CD4-positive, alpha-beta memory T cell (primary cell): ENCODE results near the gene DAO. TPM values are rescaled to one million over a fixed set of nuclear protein-coding genes. Genes with fewer than 3 reads are reported as not detected.

Source experiments
- CTCF ChIA-PET: fragments of 350-600 bp; sonication (Branson Sonifier 250); formaldehyde crosslinking; loops from one replicate; lab custom pipeline; 2021; ENCODE audit warnings: inconsistent platforms; ENCODE audit not compliant: partially characterized antibody; lab: Charles Lee
- POLR2A ChIA-PET: fragments of 350-600 bp; sonication (Branson Sonifier 250); formaldehyde crosslinking; loops from one replicate; lab custom pipeline; 2021; ENCODE audit not compliant: partially characterized antibody; lab: Charles Lee
- DNase-seq, 5 donors: peaks; one replicate each; pipeline versions ENCODE4 v3.0.0 to v3.0.0-alpha.2; 2020 to 2022; ENCODE audit warnings: mixed read lengths in 1 of 5
- H3K27ac ChIP-seq: one replicate; pipeline ENCODE4 v1.7.0; 2013; ENCODE audit warnings: low read depth, low read length
- H3K27me3 ChIP-seq: 2 replicates; pipeline ENCODE4 v1.7.0; 2013; ENCODE audit warnings: mild to moderate bottlenecking, low read length, moderate library complexity; ENCODE audit not compliant: insufficient read depth
- H3K36me3 ChIP-seq: 2 replicates; pipeline ENCODE4 v1.7.0; 2013; ENCODE audit warnings: mild to moderate bottlenecking, low read length, moderate library complexity; ENCODE audit not compliant: insufficient read depth
- H3K4me1 ChIP-seq: 2 replicates; pipeline ENCODE4 v1.7.0; 2013; ENCODE audit warnings: mild to moderate bottlenecking, low read length, moderate library complexity; ENCODE audit not compliant: insufficient read depth
- H3K4me3 ChIP-seq, 2 donors: one replicate each; pipeline ENCODE4 v1.7.0; 2013; ENCODE audit warnings: low read length in 2 of 2, mild to moderate bottlenecking in 1 of 2
- H3K9me3 ChIP-seq, 2 donors: one replicate each; pipeline ENCODE4 v1.7.0; 2013; ENCODE audit warnings: low read length in 2 of 2, control low read depth in 1 of 2; ENCODE audit not compliant: control insufficient read depth in 1 of 2
- H3K27ac Mint-ChIP-seq, 7 donors: one replicate each; pipeline ENCODE4 v1.8.0; 2020 to 2021; ENCODE audit warnings: mixed read lengths in 7 of 7, mild to moderate bottlenecking in 6 of 7, inconsistent platforms in 3 of 7, moderate library complexity in 3 of 7
- H3K27me3 Mint-ChIP-seq, 2 donors: one replicate each; pipeline ENCODE4 v1.8.0; 2020 to 2021; ENCODE audit warnings: mixed read lengths in 2 of 2
- H3K36me3 Mint-ChIP-seq, 2 donors: one replicate each; pipeline ENCODE4 v1.8.0; 2020 to 2021; ENCODE audit warnings: mixed read lengths in 2 of 2, inconsistent platforms in 1 of 2, mild to moderate bottlenecking in 1 of 2
- H3K4me1 Mint-ChIP-seq, 4 donors: one replicate each; pipeline ENCODE4 v1.8.0; 2020 to 2021; ENCODE audit warnings: mixed read lengths in 4 of 4, mild to moderate bottlenecking in 1 of 4
- H3K4me3 Mint-ChIP-seq, 8 donors: one replicate each; pipeline ENCODE4 v1.8.0; 2020 to 2021; ENCODE audit warnings: mixed read lengths in 8 of 8, mild to moderate bottlenecking in 7 of 8, moderate library complexity in 6 of 8, inconsistent platforms in 3 of 8
- H3K9me3 Mint-ChIP-seq, 8 donors: one replicate each; pipeline ENCODE4 v1.8.0; 2020 to 2021; ENCODE audit warnings: mixed read lengths in 8 of 8, mild to moderate bottlenecking in 5 of 8, inconsistent platforms in 3 of 8, moderate library complexity in 1 of 8
- intact Hi-C: fragments of 100-400 bp; cut with micrococcal nuclease; formaldehyde crosslinking; loops from one replicate; pipeline ENCODE4 v1.15.1; 2023
- polyA plus RNA-seq, 2 donors: library from polyadenylated mRNA; unstranded; fragments of 300-500 nt; fragmentation: Illumina TruSeq; gene quantifications; one replicate each; pipeline ENCODE4 v1.2.3, GENCODE V29; 2021
- total RNA-seq, 2 experiments: library from RNA; stranded (reverse); gene quantifications; one replicate each; pipeline ENCODE4 v1.2.3, GENCODE V29; 2021

Gene DAO
- total and polyA plus RNA-seq, 4 experiments from 2014 or later = not detected

GRCh38 chr12:108855284-108856169, 24.4 kb upstream of the DAO start:
- H3K27me3 ChIP-seq = no peaks in the 10 kb centered on the region
- H3K27me3 Mint-ChIP-seq = no peaks in the 10 kb centered on the region
- H3K27ac ChIP-seq = peak overlapping the region; percentile 67
- peaks cover 30 to 45% (median 38%) of the 10 kb centered on the region in 4 donors for H3K4me1 Mint-ChIP-seq
- H3K36me3 Mint-ChIP-seq = peaks cover 0 to 23% of the 10 kb centered on the region in 2 donors
- CTCF ChIA-PET = no interaction called here
- no peak for DNase-seq
- H3K4me3 Mint-ChIP-seq = peak overlapping the region in 7 of 8 donors; percentile 55 to 98 (median 94)
- no peaks in the 10 kb centered on the region for H3K9me3 ChIP-seq
- peak overlapping the region; percentile 70 to 96 (median 85) for H3K27ac Mint-ChIP-seq
- no peaks in the 10 kb centered on the region for H3K36me3 ChIP-seq
- peaks cover 28% of the 10 kb centered on the region for H3K4me1 ChIP-seq
- no peaks in the 10 kb centered on the region for H3K9me3 Mint-ChIP-seq
- POLR2A ChIA-PET = no interaction called here
- peak overlapping the region in 1 of 2 donors; percentile 54 for H3K4me3 ChIP-seq
- intact Hi-C loops = loop anchor here (2.0 to 10.0 kb wide), 9 partner anchors 48 to 1491 kb away; partner anchors contain the start of genes FICD, KCTD10, MMAB and MVK

GRCh38 chr12:108856170-108856427, 23.8 kb upstream of the DAO start:
- peaks cover 0 to 23% of the 10 kb centered on the region in 2 donors for H3K36me3 Mint-ChIP-seq
- peaks cover 30 to 45% (median 38%) of the 10 kb centered on the region in 4 donors for H3K4me1 Mint-ChIP-seq
- no peaks in the 10 kb centered on the region for H3K9me3 Mint-ChIP-seq
- peak overlapping the region; percentile 67 for H3K27ac ChIP-seq
- H3K4me3 Mint-ChIP-seq = peak overlapping the region; percentile 93 to 98 (median 96)
- no peak for DNase-seq
- intact Hi-C loops = loop anchor here (2.0 to 10.0 kb wide), 9 partner anchors 49 to 1491 kb away; partner anchors contain the start of genes FICD, KCTD10, MMAB and MVK
- H3K27ac Mint-ChIP-seq = peak overlapping the region; percentile 83 to 99 (median 96)
- H3K9me3 ChIP-seq = no peaks in the 10 kb centered on the region
- H3K27me3 ChIP-seq = no peaks in the 10 kb centered on the region
- ChIA-PET POLR2A (no interaction called here), CTCF (no interaction called here)
- H3K4me1 ChIP-seq = peaks cover 28% of the 10 kb centered on the region
- no peaks in the 10 kb centered on the region for H3K36me3 ChIP-seq
- no peaks in the 10 kb centered on the region for H3K27me3 Mint-ChIP-seq
- peak overlapping the region; percentile 54 to 74 for H3K4me3 ChIP-seq

- peaks cover 30 to 45% (median 38%) of the 10 kb centered on the region in 4 donors for H3K4me1 Mint-ChIP-seq
- Histone ChIP-seq H3K9me3 (no peaks in the 10 kb centered on the region), H3K4me1 (peaks cover 30% of the 10 kb centered on the region), H3K27me3 (no peaks in the 10 kb centered on the region), H3K27ac (peak overlapping the region; percentile 67), H3K4me3 (peak overlapping the region; percentile 54 to 74), H3K36me3 (no peaks in the 10 kb centered on the region)
- H3K4me3 Mint-ChIP-seq = peak overlapping the region; percentile 93 to 98 (median 96)
- peak; percentile 52 to 87 (median 59) for DNase-seq
- H3K27ac Mint-ChIP-seq = peak overlapping the region; percentile 83 to 99 (median 96)
- H3K9me3 Mint-ChIP-seq = no peaks in the 10 kb centered on the region
- ChIA-PET POLR2A (interaction anchor here (0.9 to 3.3 kb wide), 14 partner anchors 8 to 299 kb away, joined by 3 to 41 read pairs (median 4); partner anchors contain the start of genes ISCU, SART3, SELPLG and USP30), CTCF (interaction anchor here (1.9 kb wide), 1 partner anchor 18 kb away, joined by 6 read pairs; no protein-coding TSS in a partner anchor)
- peaks cover 0 to 18% of the 10 kb centered on the region in 2 donors for H3K36me3 Mint-ChIP-seq
- H3K27me3 Mint-ChIP-seq = no peaks in the 10 kb centered on the region
- intact Hi-C loops = loop anchor here (1.0 to 10.0 kb wide), 13 partner anchors 18 to 1492 kb away; partner anchors contain the start of genes ALKBH2, CORO1C, FICD and ISCU
Measured at GRCh38 chr12:108856428-108857157, 23.3 kb upstream of the DAO start.

GRCh38 chr12:108857158-108857407, 22.8 kb upstream of the DAO start:
- Mint-ChIP-seq H3K9me3 (no peaks in the 10 kb centered on the region), H3K27ac (peak overlapping the region; percentile 83 to 99 (median 96)), H3K36me3 (peaks cover 0 to 14% of the 10 kb centered on the region in 2 donors), H3K4me1 (peaks cover 30 to 45% (median 38%) of the 10 kb centered on the region in 4 donors), H3K27me3 (no peaks in the 10 kb centered on the region), H3K4me3 (peak overlapping the region; percentile 93 to 98 (median 96))
- Histone ChIP-seq H3K4me1 (peaks cover 35% of the 10 kb centered on the region), H3K27me3 (no peaks in the 10 kb centered on the region), H3K27ac (peak overlapping the region; percentile 67), H3K36me3 (no peaks in the 10 kb centered on the region), H3K9me3 (no peaks in the 10 kb centered on the region), H3K4me3 (peak overlapping the region; percentile 54 to 74)
- POLR2A ChIA-PET = interaction anchor here (0.6 to 3.3 kb wide), 16 partner anchors 9 to 298 kb away, joined by 3 to 41 read pairs (median 4); partner anchors contain the start of genes ISCU, SART3, SELPLG and USP30
- no peak for DNase-seq
- intact Hi-C loops = loop anchor here (1.0 to 10.0 kb wide), 13 partner anchors 19 to 1492 kb away; partner anchors contain the start of genes ALKBH2, CORO1C, FICD and ISCU
- CTCF ChIA-PET = interaction anchor here (1.9 kb wide), 1 partner anchor 19 kb away, joined by 6 read pairs; no protein-coding TSS in a partner anchor

GRCh38 chr12:108858311-108859074, 21.4 kb upstream of the DAO start:
- no peak for DNase-seq
- peak overlapping the region; percentile 42 to 66 for H3K4me3 ChIP-seq
- no peaks in the 10 kb centered on the region for H3K27me3 ChIP-seq
- Mint-ChIP-seq H3K27me3 (peaks cover 0 to 2% of the 10 kb centered on the region in 2 donors), H3K27ac (peak overlapping the region; percentile 83 to 94 (median 93)), H3K4me3 (peak overlapping the region; percentile 79 to 91 (median 88)), H3K4me1 (peaks cover 30 to 46% (median 40%) of the 10 kb centered on the region in 4 donors), H3K36me3 (peaks cover 0 to 14% of the 10 kb centered on the region in 2 donors), H3K9me3 (peaks cover 0 to 2% (median 0%) of the 10 kb centered on the region in 8 donors)
- H3K9me3 ChIP-seq = no peaks in the 10 kb centered on the region
- ChIA-PET CTCF (interaction anchor here (1.8 to 1.9 kb wide), 2 partner anchors 20 to 26 kb away, joined by 4 to 6 read pairs; no protein-coding TSS in a partner anchor), POLR2A (interaction anchor here (1.6 to 3.3 kb wide), 5 partner anchors 19 to 298 kb away, joined by 4 to 41 read pairs (median 11); partner anchors contain the start of genes SART3 and SELPLG)
- H3K4me1 ChIP-seq = peaks cover 38% of the 10 kb centered on the region
- no peaks in the 10 kb centered on the region for H3K36me3 ChIP-seq
- intact Hi-C loops = loop anchor here (5.0 to 10.0 kb wide), 6 partner anchors 51 to 1494 kb away; partner anchors contain the start of genes KCTD10, MMAB, MVK and PRDM4
- H3K27ac ChIP-seq = peak overlapping the region; percentile 69
